Measurements from ENCODE around the gene CREB1. TPM values are rescaled to one million over a fixed set of nuclear protein-coding genes. Genes with fewer than 3 reads are reported as not detected.

CREB1 gene
- total and polyA plus RNA-seq, 9 of the 15 experiments (the other 6 are each of a cell fraction or from before 2014, with no cell fraction given), result 8.9 to 51.3 (median 19.5) TPM

DNA sequence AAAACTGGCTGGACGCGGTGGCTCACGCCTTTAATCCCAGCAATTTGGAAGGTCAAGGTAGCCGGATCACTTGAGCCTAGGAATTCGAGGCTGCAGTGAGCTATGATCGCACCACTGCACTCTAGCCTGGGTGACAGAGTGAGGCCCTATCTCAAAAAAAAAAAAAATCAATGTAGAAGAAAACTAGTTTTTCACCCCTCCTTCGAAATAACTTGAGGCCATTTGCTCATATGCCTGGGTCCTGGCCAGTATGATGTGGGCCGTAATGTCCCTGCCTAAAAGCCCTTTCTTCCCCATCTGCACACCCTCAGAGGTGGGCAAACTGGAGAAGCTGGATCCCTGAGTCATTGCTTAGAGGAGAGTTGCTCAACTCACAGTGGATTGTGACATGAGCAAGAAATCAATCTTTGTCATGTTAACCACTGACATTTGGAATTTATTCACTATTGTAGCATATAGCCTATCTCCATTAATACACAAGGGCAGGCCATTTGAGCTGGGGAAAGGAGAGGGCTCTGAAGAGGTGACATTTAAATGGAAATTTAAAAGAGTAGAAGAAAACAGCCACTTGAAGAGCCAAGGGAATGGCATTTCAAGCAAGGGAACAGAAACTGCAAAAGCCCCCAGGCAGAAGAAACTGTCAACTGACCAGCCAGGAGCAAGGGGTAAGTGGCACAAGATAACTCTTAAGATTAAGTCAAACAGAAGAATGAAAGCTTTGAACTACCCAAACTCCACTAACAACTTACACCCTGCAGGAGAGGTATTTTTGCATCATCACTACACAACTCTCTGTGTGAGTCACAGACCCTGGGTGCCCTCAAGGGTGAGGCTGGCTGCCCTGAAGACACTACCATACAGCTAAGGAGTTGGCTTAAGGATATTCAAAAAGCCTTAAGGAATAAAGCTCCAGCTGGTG is 103.1 kb downstream of the CREB1 start (continued):
- TF ChIP-seq, protein P1, sequence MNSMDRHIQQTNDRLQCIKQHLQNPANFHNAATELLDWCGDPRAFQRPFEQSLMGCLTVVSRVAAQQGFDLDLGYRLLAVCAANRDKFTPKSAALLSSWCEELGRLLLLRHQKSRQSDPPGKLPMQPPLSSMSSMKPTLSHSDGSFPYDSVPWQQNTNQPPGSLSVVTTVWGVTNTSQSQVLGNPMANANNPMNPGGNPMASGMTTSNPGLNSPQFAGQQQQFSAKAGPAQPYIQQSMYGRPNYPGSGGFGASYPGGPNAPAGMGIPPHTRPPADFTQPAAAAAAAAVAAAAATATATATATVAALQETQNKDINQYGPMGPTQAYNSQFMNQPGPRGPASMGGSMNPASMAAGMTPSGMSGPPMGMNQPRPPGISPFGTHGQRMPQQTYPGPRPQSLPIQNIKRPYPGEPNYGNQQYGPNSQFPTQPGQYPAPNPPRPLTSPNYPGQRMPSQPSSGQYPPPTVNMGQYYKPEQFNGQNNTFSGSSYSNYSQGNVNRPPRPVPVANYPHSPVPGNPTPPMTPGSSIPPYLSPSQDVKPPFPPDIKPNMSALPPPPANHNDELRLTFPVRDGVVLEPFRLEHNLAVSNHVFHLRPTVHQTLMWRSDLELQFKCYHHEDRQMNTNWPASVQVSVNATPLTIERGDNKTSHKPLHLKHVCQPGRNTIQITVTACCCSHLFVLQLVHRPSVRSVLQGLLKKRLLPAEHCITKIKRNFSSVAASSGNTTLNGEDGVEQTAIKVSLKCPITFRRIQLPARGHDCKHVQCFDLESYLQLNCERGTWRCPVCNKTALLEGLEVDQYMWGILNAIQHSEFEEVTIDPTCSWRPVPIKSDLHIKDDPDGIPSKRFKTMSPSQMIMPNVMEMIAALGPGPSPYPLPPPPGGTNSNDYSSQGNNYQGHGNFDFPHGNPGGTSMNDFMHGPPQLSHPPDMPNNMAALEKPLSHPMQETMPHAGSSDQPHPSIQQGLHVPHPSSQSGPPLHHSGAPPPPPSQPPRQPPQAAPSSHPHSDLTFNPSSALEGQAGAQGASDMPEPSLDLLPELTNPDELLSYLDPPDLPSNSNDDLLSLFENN (IDR thresholded peaks at IDR 0.05; ENCODE audit: low read depth in 2 of 2, low read length in 2 of 2), result no peak
- no peak for TF ChIP-seq CAMTA2 (CRISPR knock-in tag; conservative IDR thresholded peaks at IDR 0.05)
- TF ChIP-seq MBD2 (IDR thresholded peaks at IDR 0.05; ENCODE audit: borderline replicate concordance, low read depth), result no peak
- TF ChIP-seq JUND (IDR thresholded peaks at IDR 0.05; ENCODE audit: borderline replicate concordance, low read depth, low read length), result peak; percentile 40; the same call in 1 of the 2 replicates
- no peak; the same call in 2 of the 3 replicates for TF ChIP-seq JUND (tag; IDR thresholded peaks at IDR 0.05; ENCODE audit: borderline replicate concordance, low read depth, low read length)
- TF ChIP-seq BHLHE40 (IDR thresholded peaks at IDR 0.05; ENCODE audit: low read length), result no peak
- TF ChIP-seq E2F3 (CRISPR knock-in tag; IDR thresholded peaks at IDR 0.05), result no peak
- TF ChIP-seq LARP7 (IDR thresholded peaks at IDR 0.05), result no peak
- no peak for TF ChIP-seq CBFA2T3 (IDR thresholded peaks at IDR 0.05)
- TF ChIP-seq RB1 (IDR thresholded peaks at IDR 0.05; ENCODE audit: low read depth), result no peak
- TF ChIP-seq HNRNPK (IDR thresholded peaks at IDR 0.05; ENCODE audit: low read depth, low read length, poor library complexity, severe bottlenecking), result no peak
- TF ChIP-seq, protein P2, sequence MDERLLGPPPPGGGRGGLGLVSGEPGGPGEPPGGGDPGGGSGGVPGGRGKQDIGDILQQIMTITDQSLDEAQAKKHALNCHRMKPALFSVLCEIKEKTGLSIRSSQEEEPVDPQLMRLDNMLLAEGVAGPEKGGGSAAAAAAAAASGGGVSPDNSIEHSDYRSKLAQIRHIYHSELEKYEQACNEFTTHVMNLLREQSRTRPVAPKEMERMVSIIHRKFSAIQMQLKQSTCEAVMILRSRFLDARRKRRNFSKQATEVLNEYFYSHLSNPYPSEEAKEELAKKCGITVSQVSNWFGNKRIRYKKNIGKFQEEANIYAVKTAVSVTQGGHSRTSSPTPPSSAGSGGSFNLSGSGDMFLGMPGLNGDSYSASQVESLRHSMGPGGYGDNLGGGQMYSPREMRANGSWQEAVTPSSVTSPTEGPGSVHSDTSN (CRISPR knock-in tag; IDR thresholded peaks at IDR 0.05; ENCODE audit: low read depth), result peak; percentile 68
- TF ChIP-seq, protein P2 (tag; conservative IDR thresholded peaks at IDR 0.05; ENCODE audit: low read depth), result peak; percentile 98
- no peak for TF ChIP-seq POLR2AphosphoS5 (IDR thresholded peaks at IDR 0.05; ENCODE audit: control insufficient read depth, insufficient read depth, low read depth, low read length)
- TF ChIP-seq LEF1 (IDR thresholded peaks at IDR 0.05), result 0 out of 2 replicates have a peak, but pooled peaks have one; percentile 43
- TF ChIP-seq KDM5B (IDR thresholded peaks at IDR 0.05; ENCODE audit: insufficient replicate concordance, low read depth, low read length), result no peak

All from K562 (cell line).